Adipose tissue (tissue), 3 donors: ENCODE measurements around the gene MYO1C. TPM values are rescaled to one million over a fixed set of nuclear protein-coding genes. Genes with fewer than 3 reads are reported as not detected.
A peak's percentile ranks its signal among the peaks of the same experiment; 100 is the strongest.
"Not testable (repeated sequence)": the region's sequence is repeated elsewhere in the genome, so short reads cannot be mapped to it uniquely, and the experiment has no call there.

Source experiments
- H3K27ac ChIP-seq: one replicate; pipeline ENCODE4 v1.5.1; 2013; ENCODE audit warnings: low read depth, low read length
- WGBS, 3 donors: extraction: QIAGEN DNeasy Blood & Tissue Kit; methylation state at CpG; one replicate each; pipeline ENCODE4 v1.1.7; 2013; 5-methylcytosine and 5-hydroxymethylcytosine counted together
- polyA plus RNA-seq, 3 donors: library from polyadenylated mRNA; stranded (reverse); fragments of 200-250 nt; gene quantifications; one replicate each; pipeline ENCODE4 v1.2.3, GENCODE V29; 2013
- donor health status: healthy with polysubstance abuse.
- donor health status: Bipolar disorder and iron deficiency.
- donor health status: healthy.

The MYO1C gene
- polyA plus RNA-seq, 3 donors = 76.1 to 339 (median 135) TPM

GRCh38 chr17:1471911-1472821 is 20.3 kb downstream of the MYO1C start:
- WGBS, 3 donors = 87 to 90% (median 88%) methylated on average over 40 to 42 of the region's 42 CpGs
- no peak overlapping the region for H3K27ac ChIP-seq

DNA sequence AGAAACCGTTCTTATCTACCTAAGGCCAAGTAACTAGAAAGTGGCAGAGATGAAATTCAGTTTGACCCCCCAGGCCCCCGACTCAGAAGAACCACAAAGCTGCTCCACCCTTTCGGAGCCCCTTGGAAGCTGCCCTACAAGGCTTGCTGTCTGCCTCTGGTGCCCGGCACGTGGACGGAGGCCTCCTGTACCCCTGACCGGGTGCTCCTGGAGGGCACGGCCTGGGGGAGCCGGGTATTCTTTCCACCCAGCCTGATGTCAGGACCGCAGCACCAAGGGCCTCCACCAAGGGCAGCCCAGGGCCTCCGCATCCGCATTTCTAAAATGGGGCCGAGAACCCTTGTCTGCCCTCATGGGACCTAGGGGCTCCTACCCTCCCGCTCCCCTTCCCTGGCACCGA is 21.0 kb downstream of the MYO1C start:
- no peak overlapping the region for H3K27ac ChIP-seq

DNA sequence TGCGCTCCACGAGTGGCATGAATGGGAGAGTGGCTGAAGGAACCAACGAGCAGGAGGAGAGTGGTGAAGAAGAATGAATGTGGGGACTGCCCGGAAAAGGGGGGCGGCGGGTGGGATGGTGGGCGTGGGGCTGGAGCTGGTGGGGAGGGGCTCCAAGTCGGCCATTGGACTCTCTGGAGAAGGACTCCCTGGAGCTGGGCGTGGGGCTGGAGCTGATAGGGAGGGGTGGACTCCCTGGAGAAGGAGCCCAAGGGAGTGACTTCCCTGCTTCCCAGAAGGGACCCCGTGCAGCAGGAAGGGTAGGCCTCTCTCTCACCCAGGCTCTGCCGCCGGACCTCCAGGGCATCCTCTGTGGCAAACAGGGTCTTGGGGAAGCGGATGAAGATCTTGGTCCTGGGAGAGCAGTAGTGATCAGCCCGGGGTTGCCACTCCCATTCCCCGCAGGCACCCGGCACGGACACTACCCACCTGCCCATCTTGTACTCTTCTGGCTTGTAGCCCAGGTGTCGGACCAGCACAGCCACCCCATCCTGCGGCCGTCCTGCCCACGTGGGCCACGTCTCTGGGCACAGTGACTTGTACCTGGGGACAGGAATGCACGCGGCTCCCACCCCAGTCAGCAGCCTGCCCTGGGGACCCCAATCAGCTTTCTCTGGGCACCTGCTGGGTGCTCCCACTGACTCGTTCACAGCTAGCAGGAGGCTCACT is 21.6 kb downstream of the MYO1C start:
- 79 to 84% (median 84%) methylated on average over 22 to 25 of the region's 25 CpGs for WGBS, 3 donors
- no peak overlapping the region for H3K27ac ChIP-seq

More for the DNA sequence above, 21.0 kb downstream of the MYO1C start:
- 93 to 97% (median 94%) methylated on average over 15 of the region's 15 CpGs for WGBS, 3 donors

DNA sequence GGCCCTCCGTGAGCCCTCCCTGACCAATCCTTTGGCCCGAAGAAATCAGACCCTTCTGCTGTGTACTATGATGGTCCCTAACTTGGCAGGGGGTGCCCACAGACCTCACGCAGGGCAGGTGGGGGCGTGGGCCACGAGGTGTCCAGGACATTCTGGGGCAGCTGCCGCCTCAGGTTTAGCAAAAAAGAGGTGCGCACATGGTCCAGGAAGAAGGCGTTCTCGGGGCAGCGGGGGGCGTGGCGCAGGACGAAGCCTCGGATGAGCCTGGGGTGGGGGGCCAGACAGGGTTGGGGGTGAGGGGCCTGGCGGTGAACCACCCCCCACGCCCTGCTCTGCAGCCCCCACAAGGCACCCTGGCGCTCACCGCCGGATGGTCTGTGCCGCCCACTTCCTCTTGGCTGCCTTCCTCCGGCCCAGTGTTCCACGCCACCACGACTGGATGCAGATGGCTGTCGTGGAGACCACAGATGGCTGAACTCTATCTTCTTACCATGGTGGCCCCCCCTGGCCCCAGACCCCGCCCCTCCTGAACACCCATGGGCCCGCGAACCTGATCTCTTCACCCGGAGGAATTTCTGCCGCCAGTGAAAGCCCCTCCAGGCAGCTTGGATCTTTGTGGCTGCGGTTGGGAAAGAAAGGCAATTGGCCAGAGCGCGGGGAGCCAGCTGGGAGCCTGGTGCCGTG is 22.3 kb downstream of the MYO1C start:
- WGBS, 3 donors = 65 to 88% (median 69%) methylated on average over 32 to 33 of the region's 33 CpGs

GRCh38 chr17:1469231-1469852 is 23.1 kb downstream of the MYO1C start:
- H3K27ac ChIP-seq = no peak overlapping the region
- WGBS, 3 donors = 66 to 89% (median 77%) methylated on average over 28 of the region's 28 CpGs

More for the DNA sequence above, 22.3 kb downstream of the MYO1C start:
- H3K27ac ChIP-seq = no peak overlapping the region

GRCh38 chr17:1467898-1468492 is 24.5 kb downstream of the MYO1C start:
- no peak overlapping the region for H3K27ac ChIP-seq
- 49 to 68% (median 59%) methylated on average over 17 to 21 of the region's 21 CpGs for WGBS, 3 donors

GRCh38 chr17:1467258-1467657 is 25.2 kb downstream of the MYO1C start:
- no peak overlapping the region for H3K27ac ChIP-seq
- 89 to 93% (median 91%) methylated on average over 14 to 16 of the region's 16 CpGs for WGBS, 3 donors

DNA sequence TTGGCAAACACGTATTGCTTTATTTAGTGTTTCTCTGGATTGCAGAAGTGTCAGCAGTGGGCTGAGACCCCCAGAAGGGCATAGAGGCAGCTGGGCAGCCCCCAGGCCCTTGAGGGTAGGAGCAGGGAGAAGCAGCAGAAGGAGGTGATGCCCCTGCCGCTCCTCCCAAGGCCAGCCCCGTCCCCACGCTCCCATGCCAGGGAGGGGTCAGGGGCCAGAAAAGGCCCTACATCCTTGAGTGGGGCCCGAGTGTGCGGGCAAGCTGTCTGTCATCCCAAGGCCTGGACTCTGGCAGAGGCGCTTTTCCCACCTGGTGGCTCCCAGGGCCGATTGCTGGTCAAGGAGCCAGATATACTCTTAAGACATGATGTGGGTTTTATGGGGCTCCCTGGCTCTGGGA is 28.3 kb downstream of the MYO1C start:
- no peak overlapping the region for H3K27ac ChIP-seq
- WGBS, 3 donors = 66 to 85% (median 84%) methylated on average over 8 of the region's 8 CpGs

GRCh38 chr17:1462164-1463112 is 30.0 kb downstream of the MYO1C start:
- no peak overlapping the region for H3K27ac ChIP-seq
- WGBS, 3 donors = 67 to 73% (median 71%) methylated on average over 33 of the region's 33 CpGs

GRCh38 chr17:1461198-1461944 is 31.1 kb downstream of the MYO1C start:
- WGBS, 3 donors = 77 to 86% (median 84%) methylated on average over 15 to 18 of the region's 18 CpGs
- no peak overlapping the region for H3K27ac ChIP-seq

DNA sequence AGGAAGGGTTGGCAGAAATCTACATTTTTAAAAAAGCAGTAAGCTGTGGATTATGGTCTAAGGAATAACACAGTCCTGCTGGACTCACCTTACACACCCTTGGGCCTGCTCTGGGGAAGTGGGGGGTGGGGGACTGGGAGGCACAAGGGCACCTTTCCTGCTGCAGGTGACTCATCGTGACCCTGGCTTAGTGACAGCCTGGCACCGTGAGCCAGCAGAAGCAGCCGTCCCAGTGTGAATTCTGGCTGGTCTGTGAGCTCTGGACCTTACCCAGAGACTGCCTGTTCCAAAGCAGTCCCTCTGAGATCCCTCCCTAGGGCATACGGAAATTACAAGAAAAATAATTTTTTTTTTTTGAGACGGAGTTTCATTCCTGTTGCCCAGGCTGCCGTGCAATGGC is 32.3 kb downstream of the MYO1C start:
- WGBS, 3 donors = 9 to 37% (median 26%) methylated on average over 6 of the region's 6 CpGs
- H3K27ac ChIP-seq = no peak overlapping the region

- peak within 1 kb of the TSS; percentile 90 for H3K27ac ChIP-seq
- 0 to 1% (median 1%) methylated on average over 87 to 91 of the region's 93 CpGs for WGBS, 3 donors
Measured at GRCh38 chr17:1455797-1456599, 36.5 kb downstream of the MYO1C start, which contains the start of gene CRK. Gene CRK (minus strand): TSS chr17:1456232. CDS start chr17:1456117, 115 bp downstream.

- peak overlapping the region; percentile 90 for H3K27ac ChIP-seq
- WGBS, 3 donors = 0 to 1% (median 0%) methylated on average over 26 to 31 of the region's 31 CpGs
Measured at GRCh38 chr17:1455291-1455796, 37.1 kb downstream of the MYO1C start.

- H3K27ac ChIP-seq = no peak overlapping the region
- WGBS, 3 donors = 51 to 65% (median 62%) methylated on average over 9 of the region's 9 CpGs
Measured at GRCh38 chr17:1454541-1454940, 37.9 kb downstream of the MYO1C start.

DNA sequence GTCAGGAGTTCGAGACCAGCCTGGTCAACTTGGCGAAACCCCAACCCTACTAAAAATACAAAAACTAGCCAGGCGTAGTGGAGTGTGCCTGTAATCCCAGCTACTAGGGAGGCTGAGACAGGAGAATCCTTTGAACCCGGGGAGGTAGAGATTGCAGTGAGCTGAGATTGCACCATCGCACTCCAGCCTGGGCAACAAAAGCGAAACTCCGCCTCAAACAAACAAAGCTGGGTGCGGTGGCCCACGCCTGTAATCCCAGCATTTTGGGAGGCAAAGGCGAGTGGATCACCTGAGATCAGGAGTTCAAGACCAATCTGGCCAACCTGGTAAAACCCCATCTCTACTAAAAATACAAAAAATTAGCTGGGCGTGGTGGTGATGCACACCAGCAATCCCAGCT is 38.8 kb downstream of the MYO1C start:
- H3K27ac ChIP-seq = not testable (repeated sequence)
- WGBS, 3 donors = 90 to 94% (median 91%) methylated on average over 11 of the region's 11 CpGs
